PC-9 (cell line): ENCODE results near the gene NXT1.

Source experiments
- CTCF ChIP-seq: fragments of 200-600 bp; sonication (generic); conservative IDR thresholded peaks from 2 replicates; pipeline ENCODE4 v1.6.1; 2017; ENCODE audit warnings: mixed run types, antibody characterized with exemption, mild to moderate bottlenecking, moderate library complexity
- EZH2 ChIP-seq: fragments of 200-600 bp; sonication (generic); IDR thresholded peaks from 2 replicates; pipeline ENCODE4 v1.8.0; 2017; ENCODE audit warnings: antibody characterized with exemption, low read depth

DNA sequence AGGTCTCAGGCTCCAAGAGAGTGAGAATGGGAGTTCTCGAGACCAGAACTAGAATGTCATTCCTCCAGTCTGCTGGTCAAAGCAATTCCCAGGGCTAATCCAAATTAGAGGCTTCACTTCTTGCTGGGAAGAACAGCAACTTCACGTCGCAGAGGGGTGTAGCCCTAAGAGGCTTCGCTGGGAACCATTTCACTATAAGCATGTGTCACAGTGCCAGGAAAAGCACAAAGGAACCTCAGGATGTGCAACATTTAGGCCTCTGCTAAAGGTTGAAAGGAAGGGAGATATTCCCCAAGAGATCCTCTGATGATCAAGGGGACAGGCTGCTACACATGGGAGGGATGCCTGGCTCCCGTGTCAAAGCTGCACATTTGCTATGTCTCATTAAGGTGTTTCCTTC lies 35.9 kb upstream of the NXT1 start:
- TF ChIP-seq CTCF: no peak
- TF ChIP-seq EZH2: no peak
